ENCODE results near the gene LRP1B.
A peak's percentile ranks its signal among the peaks of the same experiment; 100 is the strongest.
"Not testable (repeated sequence)": the region's sequence is repeated elsewhere in the genome, so short reads cannot be mapped to it uniquely, and the experiment has no call there.

Gene LRP1B

GRCh38 chr2:142119347-142119746 lies 11.5 kb downstream of the LRP1B start:
- no peak for DNase-seq
- in situ Hi-C loops (cut with HindIII; ENCODE audit: low pct_ligation_motif_present, low pct_unique_long_range_greater_than_20kb, low sequenced_read_pairs) = no loop called here

GRCh38 chr2:142112757-142113221 lies 18.0 kb downstream of the LRP1B start:
- DNase-seq = peak; percentile 17
- in situ Hi-C loops (cut with HindIII; ENCODE audit: low pct_ligation_motif_present, low pct_unique_long_range_greater_than_20kb, low sequenced_read_pairs) = no loop called here

GRCh38 chr2:142104134-142104758 lies 26.6 kb downstream of the LRP1B start:
- in situ Hi-C loops (cut with HindIII; ENCODE audit: low pct_ligation_motif_present, low pct_unique_long_range_greater_than_20kb, low sequenced_read_pairs) = no loop called here
- no peak for DNase-seq

- in situ Hi-C loops (cut with HindIII; ENCODE audit: low pct_ligation_motif_present, low pct_unique_long_range_greater_than_20kb, low sequenced_read_pairs) = no loop called here
- no peak for DNase-seq
Observed at GRCh38 chr2:142100970-142101369, 29.8 kb downstream of the LRP1B start.

GRCh38 chr2:142100139-142100873 lies 30.5 kb downstream of the LRP1B start:
- DNase-seq = no peak
- in situ Hi-C loops (cut with HindIII; ENCODE audit: low pct_ligation_motif_present, low pct_unique_long_range_greater_than_20kb, low sequenced_read_pairs) = no loop called here

GRCh38 chr2:142097711-142098110 lies 33.1 kb downstream of the LRP1B start:
- DNase-seq = no peak
- in situ Hi-C loops (cut with HindIII; ENCODE audit: low pct_ligation_motif_present, low pct_unique_long_range_greater_than_20kb, low sequenced_read_pairs) = no loop called here

- DNase-seq = no peak
- in situ Hi-C loops (cut with HindIII; ENCODE audit: low pct_ligation_motif_present, low pct_unique_long_range_greater_than_20kb, low sequenced_read_pairs) = no loop called here
Observed at GRCh38 chr2:142095647-142096046, 35.2 kb downstream of the LRP1B start.

- in situ Hi-C loops (cut with HindIII; ENCODE audit: low pct_ligation_motif_present, low pct_unique_long_range_greater_than_20kb, low sequenced_read_pairs) = no loop called here
- no peak for DNase-seq
Observed at GRCh38 chr2:142094233-142094632, 36.6 kb downstream of the LRP1B start.

GRCh38 chr2:142088058-142088568 lies 42.7 kb downstream of the LRP1B start:
- in situ Hi-C loops (cut with HindIII; ENCODE audit: low pct_ligation_motif_present, low pct_unique_long_range_greater_than_20kb, low sequenced_read_pairs) = no loop called here
- DNase-seq = no peak

GRCh38 chr2:142087585-142087984 lies 43.2 kb downstream of the LRP1B start:
- in situ Hi-C loops (cut with HindIII; ENCODE audit: low pct_ligation_motif_present, low pct_unique_long_range_greater_than_20kb, low sequenced_read_pairs); DNase-seq: not testable (repeated sequence)

GRCh38 chr2:142082368-142082767 lies 48.4 kb downstream of the LRP1B start:
- in situ Hi-C loops (cut with HindIII; ENCODE audit: low pct_ligation_motif_present, low pct_unique_long_range_greater_than_20kb, low sequenced_read_pairs) = no loop called here
- DNase-seq = no peak

GRCh38 chr2:142076317-142076716 lies 54.5 kb downstream of the LRP1B start:
- in situ Hi-C loops (cut with HindIII; ENCODE audit: low pct_ligation_motif_present, low pct_unique_long_range_greater_than_20kb, low sequenced_read_pairs) = no loop called here
- no peak for DNase-seq

GRCh38 chr2:142075826-142076225 lies 55.0 kb downstream of the LRP1B start:
- DNase-seq = no peak
- in situ Hi-C loops (cut with HindIII; ENCODE audit: low pct_ligation_motif_present, low pct_unique_long_range_greater_than_20kb, low sequenced_read_pairs) = no loop called here

- no peak for DNase-seq
- in situ Hi-C loops (cut with HindIII; ENCODE audit: low pct_ligation_motif_present, low pct_unique_long_range_greater_than_20kb, low sequenced_read_pairs) = no loop called here
Observed at GRCh38 chr2:142069251-142069888, 61.4 kb downstream of the LRP1B start.

- DNase-seq = no peak
- in situ Hi-C loops (cut with HindIII; ENCODE audit: low pct_ligation_motif_present, low pct_unique_long_range_greater_than_20kb, low sequenced_read_pairs) = no loop called here
Observed at GRCh38 chr2:142065700-142066099, 65.1 kb downstream of the LRP1B start.

GRCh38 chr2:142065156-142065555 lies 65.7 kb downstream of the LRP1B start:
- in situ Hi-C loops (cut with HindIII; ENCODE audit: low pct_ligation_motif_present, low pct_unique_long_range_greater_than_20kb, low sequenced_read_pairs) = no loop called here
- no peak for DNase-seq

- in situ Hi-C loops (cut with HindIII; ENCODE audit: low pct_ligation_motif_present, low pct_unique_long_range_greater_than_20kb, low sequenced_read_pairs) = no loop called here
- no peak for DNase-seq
Observed at GRCh38 chr2:142061733-142062132, 69.1 kb downstream of the LRP1B start.

GRCh38 chr2:142058149-142058548 lies 72.7 kb downstream of the LRP1B start:
- in situ Hi-C loops (cut with HindIII; ENCODE audit: low pct_ligation_motif_present, low pct_unique_long_range_greater_than_20kb, low sequenced_read_pairs) = no loop called here
- no peak for DNase-seq

- no peak for DNase-seq
- in situ Hi-C loops (cut with HindIII; ENCODE audit: low pct_ligation_motif_present, low pct_unique_long_range_greater_than_20kb, low sequenced_read_pairs) = no loop called here
Observed at GRCh38 chr2:142056784-142057183, 74.0 kb downstream of the LRP1B start.

All from ACHN (cell line).